ENCODE measurements around the gene FGGY. TPM values are rescaled to one million over a fixed set of nuclear protein-coding genes. Genes with fewer than 3 reads are reported as not detected.

Gene FGGY
- total RNA-seq, 2 donors from 2014 or later = 12.4 to 17.9 TPM

DNA sequence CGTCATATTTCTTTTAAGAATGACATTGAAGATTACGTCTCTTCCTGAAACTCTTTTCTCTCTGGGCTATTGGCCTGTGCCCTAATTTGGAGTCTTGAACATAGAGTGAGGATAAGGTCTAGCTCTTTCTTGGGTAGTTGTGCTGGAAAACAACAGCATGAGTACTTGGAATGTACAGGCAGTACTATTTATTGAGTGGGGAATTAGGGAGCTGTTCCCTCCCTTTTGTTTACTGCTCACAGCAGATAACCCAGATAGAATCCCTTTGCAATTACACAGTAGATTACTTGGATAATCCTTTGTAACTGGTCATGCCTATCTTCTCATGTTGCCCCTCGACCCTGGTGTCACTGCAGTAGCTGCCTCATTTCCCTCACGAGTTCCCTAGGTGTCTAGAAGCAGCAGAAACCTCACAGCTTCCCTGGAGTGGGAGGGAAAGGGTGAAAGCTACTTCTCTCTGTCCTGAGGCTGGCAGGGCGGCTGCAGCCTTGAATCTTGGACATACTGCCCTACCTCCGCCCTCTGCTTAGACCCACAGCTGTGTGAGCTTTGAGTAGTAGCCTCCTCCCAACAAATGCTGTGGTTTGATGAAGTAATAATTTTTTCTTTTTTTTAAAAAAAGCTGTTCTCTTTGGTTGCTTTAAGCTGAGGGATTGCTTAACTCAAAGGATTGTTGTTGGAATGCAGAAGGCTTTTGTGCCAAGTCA is 70.6 kb downstream of the FGGY start:
- Mint-ChIP-seq H3K27me3 (ENCODE audit: low read depth) (no peaks in the 10 kb centered on the region), H3K4me1 (ENCODE audit: low read depth) (no peaks in the 10 kb centered on the region), H3K36me3 (ENCODE audit: insufficient read depth in 2 of 2) (peaks cover 1 to 4% of the 10 kb centered on the region in 2 donors), H3K9me3 (peaks cover 4 to 6% of the 10 kb centered on the region in 2 donors), H3K4me3 (no peak overlapping the region), H3K27ac (no peak overlapping the region)
- ATAC-seq (replicated peaks in 1 of 2) = no peak
- no peak for DNase-seq

DNA sequence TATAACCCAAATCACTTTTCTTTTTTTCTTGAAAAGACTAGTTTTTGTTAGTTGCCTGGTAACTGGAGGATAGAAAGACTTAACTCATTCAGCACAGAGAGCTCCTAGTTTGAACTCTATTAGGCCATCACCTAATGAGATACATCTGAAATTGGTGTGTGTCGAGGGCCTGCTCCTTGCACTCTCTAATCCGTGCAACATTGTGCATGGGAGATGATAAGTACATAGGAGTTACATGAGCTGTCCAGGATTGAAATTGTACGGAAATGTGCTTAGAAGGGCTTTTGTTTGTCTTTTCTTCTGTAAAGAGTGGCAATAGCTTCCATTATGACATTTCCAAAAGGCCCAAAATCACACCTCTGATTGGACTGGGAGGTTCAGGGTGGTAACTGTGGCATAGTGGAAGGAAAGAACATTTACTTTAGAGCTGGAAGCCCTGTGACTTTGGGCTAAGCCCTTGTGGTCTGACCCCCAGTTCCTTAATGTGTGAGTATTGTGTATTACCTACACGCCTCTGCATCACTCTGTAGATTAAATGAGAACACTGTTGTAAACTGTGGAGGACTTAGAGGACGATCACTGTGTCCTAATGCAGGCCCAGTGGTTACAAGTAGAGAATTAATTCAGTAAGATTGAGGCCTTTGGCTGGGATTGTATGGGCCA is 71.2 kb downstream of the FGGY start:
- H3K4me3 Mint-ChIP-seq = no peak overlapping the region
- ATAC-seq (replicated peaks in 1 of 2) (no peak), DNase-seq (no peak)
- peaks cover 4 to 6% of the 10 kb centered on the region in 2 donors for H3K9me3 Mint-ChIP-seq
- H3K27ac Mint-ChIP-seq = no peak overlapping the region
- H3K27me3 Mint-ChIP-seq (ENCODE audit: low read depth) = no peaks in the 10 kb centered on the region
- peaks cover 1 to 4% of the 10 kb centered on the region in 2 donors for H3K36me3 Mint-ChIP-seq (ENCODE audit: insufficient read depth in 2 of 2)
- no peaks in the 10 kb centered on the region for H3K4me1 Mint-ChIP-seq (ENCODE audit: low read depth)

GRCh38 chr1:59375321-59376220 is 78.7 kb downstream of the FGGY start:
- Mint-ChIP-seq H3K4me1 (ENCODE audit: low read depth) (peaks cover 13% of the 10 kb centered on the region), H3K4me3 (no peak overlapping the region), H3K36me3 (ENCODE audit: insufficient read depth in 2 of 2) (peaks cover 6 to 11% of the 10 kb centered on the region in 2 donors), H3K27ac (no peak overlapping the region), H3K27me3 (ENCODE audit: low read depth) (no peaks in the 10 kb centered on the region), H3K9me3 (peaks cover 4 to 6% of the 10 kb centered on the region in 2 donors)
- DNase-seq (no peak), ATAC-seq (replicated peaks in 1 of 2) (no peak)

- H3K4me3 Mint-ChIP-seq = no peak overlapping the region
Observed at GRCh38 chr1:59377350-59377904, 80.5 kb downstream of the FGGY start.

GRCh38 chr1:59378621-59379370 is 81.9 kb downstream of the FGGY start:
- Mint-ChIP-seq H3K27ac (peak overlapping the region; percentile 8), H3K36me3 (ENCODE audit: insufficient read depth in 2 of 2) (peaks cover 6 to 20% of the 10 kb centered on the region in 2 donors), H3K4me1 (ENCODE audit: low read depth) (peaks cover 13% of the 10 kb centered on the region), H3K4me3 (no peak overlapping the region), H3K9me3 (peaks cover 4 to 6% of the 10 kb centered on the region in 2 donors), H3K27me3 (ENCODE audit: low read depth) (no peaks in the 10 kb centered on the region)
- DNase-seq (no peak), ATAC-seq (replicated peaks in 1 of 2) (no peak)

More at GRCh38 chr1:59377350-59377904, 80.5 kb downstream of the FGGY start:
- peak in 1 of 2 donors; percentile 6 for DNase-seq
- peak; percentile 57 to 73 for ATAC-seq (replicated peaks in 1 of 2)
- no peaks in the 10 kb centered on the region for H3K27me3 Mint-ChIP-seq (ENCODE audit: low read depth)
- H3K9me3 Mint-ChIP-seq = peaks cover 4 to 6% of the 10 kb centered on the region in 2 donors
- peak overlapping the region; percentile 72 for H3K27ac Mint-ChIP-seq
- peaks cover 13% of the 10 kb centered on the region for H3K4me1 Mint-ChIP-seq (ENCODE audit: low read depth)
- peaks cover 6 to 20% of the 10 kb centered on the region in 2 donors for H3K36me3 Mint-ChIP-seq (ENCODE audit: insufficient read depth in 2 of 2)

DNA sequence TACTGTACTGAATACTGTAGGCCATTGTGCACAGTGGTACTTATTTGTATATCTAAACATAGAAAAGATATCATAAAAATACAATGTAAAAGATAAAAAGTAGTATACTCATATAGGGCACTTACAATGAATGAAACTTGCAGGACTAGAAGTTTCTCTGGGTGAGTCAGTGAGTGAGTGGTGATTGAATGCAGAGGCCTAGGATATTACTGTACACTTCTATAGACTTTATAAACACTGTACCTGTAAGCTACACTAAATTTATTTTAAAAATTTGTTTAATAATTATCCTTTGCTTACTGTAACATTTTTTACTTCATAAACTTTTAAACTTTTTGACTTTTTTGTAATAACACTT is 82.5 kb downstream of the FGGY start:
- ATAC-seq (replicated peaks in 1 of 2) = peak; percentile 85 to 87
- H3K4me1 Mint-ChIP-seq (ENCODE audit: low read depth) = peaks cover 13% of the 10 kb centered on the region
- no peak overlapping the region for H3K4me3 Mint-ChIP-seq
- H3K9me3 Mint-ChIP-seq = peaks cover 4 to 6% of the 10 kb centered on the region in 2 donors
- H3K27ac Mint-ChIP-seq = no peak overlapping the region
- H3K36me3 Mint-ChIP-seq (ENCODE audit: insufficient read depth in 2 of 2) = peaks cover 6 to 20% of the 10 kb centered on the region in 2 donors
- no peak for DNase-seq
- H3K27me3 Mint-ChIP-seq (ENCODE audit: low read depth) = no peaks in the 10 kb centered on the region

GRCh38 chr1:59383963-59384362 is 87.1 kb downstream of the FGGY start:
- no peak for ATAC-seq (replicated peaks in 1 of 2)
- Mint-ChIP-seq H3K27me3 (ENCODE audit: low read depth) (no peaks in the 10 kb centered on the region), H3K4me1 (ENCODE audit: low read depth) (no peaks in the 10 kb centered on the region), H3K9me3 (no peaks in the 10 kb centered on the region), H3K36me3 (ENCODE audit: insufficient read depth in 2 of 2) (peaks cover 2 to 11% of the 10 kb centered on the region in 2 donors), H3K27ac (no peak overlapping the region), H3K4me3 (no peak overlapping the region)
- DNase-seq = no peak

DNA sequence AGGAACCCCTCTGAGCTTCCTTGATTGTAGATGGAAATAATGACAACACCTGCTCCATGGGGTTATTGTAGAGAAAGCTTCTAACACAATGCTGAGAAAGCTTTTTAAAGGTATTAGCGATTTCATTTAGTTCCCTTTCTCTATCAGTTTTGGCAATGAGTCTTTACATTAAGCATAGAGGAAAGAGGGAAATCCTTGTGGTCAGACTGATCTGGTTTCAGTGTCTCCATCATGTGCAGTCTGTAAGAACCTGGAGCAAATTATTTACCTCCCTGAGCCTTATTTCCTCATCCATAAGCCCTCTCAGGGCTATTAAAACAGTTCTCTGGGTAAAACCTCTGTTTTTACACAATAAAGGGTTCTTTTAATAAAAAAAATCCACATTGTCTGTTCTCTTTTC is 87.5 kb downstream of the FGGY start:
- Mint-ChIP-seq H3K36me3 (ENCODE audit: insufficient read depth in 2 of 2) (peaks cover 2 to 11% of the 10 kb centered on the region in 2 donors), H3K4me3 (no peak overlapping the region), H3K27me3 (ENCODE audit: low read depth) (no peaks in the 10 kb centered on the region), H3K27ac (no peak overlapping the region), H3K9me3 (no peaks in the 10 kb centered on the region), H3K4me1 (ENCODE audit: low read depth) (no peaks in the 10 kb centered on the region)
- no peak for ATAC-seq (replicated peaks in 1 of 2)
- DNase-seq = no peak

DNA sequence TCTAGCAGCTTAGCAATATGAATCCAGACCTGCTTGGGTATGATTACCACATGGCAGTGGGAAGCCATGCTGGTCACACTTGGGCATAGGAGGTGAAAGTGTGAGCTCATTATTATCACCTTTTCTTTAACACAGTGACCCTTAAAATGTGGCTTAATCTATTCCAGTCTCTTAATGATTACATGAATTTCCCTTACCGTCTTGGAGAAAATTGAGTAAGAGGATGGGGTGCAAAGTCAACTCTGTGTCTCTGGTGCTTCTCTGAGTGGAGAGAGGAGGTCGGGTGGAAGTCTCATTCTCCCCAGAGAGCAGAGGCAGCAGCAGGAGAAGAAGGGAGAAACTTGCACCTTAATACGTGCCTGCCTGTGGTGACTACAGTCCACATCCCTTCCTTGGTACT is 91.3 kb downstream of the FGGY start:
- H3K4me1 Mint-ChIP-seq (ENCODE audit: low read depth) = peaks cover 6% of the 10 kb centered on the region
- no peak overlapping the region for H3K4me3 Mint-ChIP-seq
- H3K27me3 Mint-ChIP-seq (ENCODE audit: low read depth) = no peaks in the 10 kb centered on the region
- no peak for ATAC-seq (replicated peaks in 1 of 2)
- no peak for DNase-seq
- no peaks in the 10 kb centered on the region for H3K36me3 Mint-ChIP-seq (ENCODE audit: insufficient read depth in 2 of 2)
- H3K9me3 Mint-ChIP-seq = peaks cover 0 to 3% of the 10 kb centered on the region in 2 donors
- no peak overlapping the region for H3K27ac Mint-ChIP-seq

DNA sequence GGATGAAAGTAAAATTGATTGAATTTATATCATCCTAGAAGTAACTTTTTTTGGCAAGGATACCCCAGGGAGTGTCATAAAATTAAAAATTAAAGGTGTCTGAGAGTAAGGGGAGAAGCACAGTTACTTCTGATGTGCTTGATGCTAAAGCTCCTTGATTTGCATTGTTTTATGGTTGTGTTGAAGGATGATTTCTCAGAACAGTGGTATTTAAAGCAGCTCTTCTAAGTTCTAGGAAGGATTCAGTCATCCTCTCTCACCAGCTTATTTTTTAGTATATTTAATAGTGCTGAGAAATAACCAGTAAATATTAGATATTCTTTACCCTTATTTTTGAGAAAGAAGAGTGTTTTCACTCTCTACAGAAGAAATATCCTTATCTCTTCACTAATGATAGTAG is 93.0 kb downstream of the FGGY start:
- H3K27ac Mint-ChIP-seq = no peak overlapping the region
- ATAC-seq (replicated peaks in 1 of 2) (no peak), DNase-seq (no peak)
- H3K9me3 Mint-ChIP-seq = peaks cover 0 to 3% of the 10 kb centered on the region in 2 donors
- no peaks in the 10 kb centered on the region for H3K27me3 Mint-ChIP-seq (ENCODE audit: low read depth)
- no peak overlapping the region for H3K4me3 Mint-ChIP-seq
- peaks cover 6% of the 10 kb centered on the region for H3K4me1 Mint-ChIP-seq (ENCODE audit: low read depth)
- H3K36me3 Mint-ChIP-seq (ENCODE audit: insufficient read depth in 2 of 2) = no peaks in the 10 kb centered on the region

GRCh38 chr1:59390307-59390706 is 93.4 kb downstream of the FGGY start:
- peaks cover 6% of the 10 kb centered on the region for H3K4me1 Mint-ChIP-seq (ENCODE audit: low read depth)
- no peak overlapping the region for H3K4me3 Mint-ChIP-seq
- H3K9me3 Mint-ChIP-seq = peaks cover 0 to 3% of the 10 kb centered on the region in 2 donors
- H3K36me3 Mint-ChIP-seq (ENCODE audit: insufficient read depth in 2 of 2) = no peaks in the 10 kb centered on the region
- DNase-seq (no peak), ATAC-seq (replicated peaks in 1 of 2) (no peak)
- H3K27me3 Mint-ChIP-seq (ENCODE audit: low read depth) = no peaks in the 10 kb centered on the region
- no peak overlapping the region for H3K27ac Mint-ChIP-seq
